ENCODE results near the gene PHF1. TPM values are rescaled to one million over a fixed set of nuclear protein-coding genes. Genes with fewer than 3 reads are reported as not detected.
A peak's percentile ranks its signal among the peaks of the same experiment; 100 is the strongest.

The PHF1 gene
- total and polyA plus RNA-seq, 2 of the 13 experiments (the other 11 are each of a cell fraction or from before 2014, with no cell fraction given): 25.4 to 61.9 TPM

- TF ChIP-seq, protein P1, sequence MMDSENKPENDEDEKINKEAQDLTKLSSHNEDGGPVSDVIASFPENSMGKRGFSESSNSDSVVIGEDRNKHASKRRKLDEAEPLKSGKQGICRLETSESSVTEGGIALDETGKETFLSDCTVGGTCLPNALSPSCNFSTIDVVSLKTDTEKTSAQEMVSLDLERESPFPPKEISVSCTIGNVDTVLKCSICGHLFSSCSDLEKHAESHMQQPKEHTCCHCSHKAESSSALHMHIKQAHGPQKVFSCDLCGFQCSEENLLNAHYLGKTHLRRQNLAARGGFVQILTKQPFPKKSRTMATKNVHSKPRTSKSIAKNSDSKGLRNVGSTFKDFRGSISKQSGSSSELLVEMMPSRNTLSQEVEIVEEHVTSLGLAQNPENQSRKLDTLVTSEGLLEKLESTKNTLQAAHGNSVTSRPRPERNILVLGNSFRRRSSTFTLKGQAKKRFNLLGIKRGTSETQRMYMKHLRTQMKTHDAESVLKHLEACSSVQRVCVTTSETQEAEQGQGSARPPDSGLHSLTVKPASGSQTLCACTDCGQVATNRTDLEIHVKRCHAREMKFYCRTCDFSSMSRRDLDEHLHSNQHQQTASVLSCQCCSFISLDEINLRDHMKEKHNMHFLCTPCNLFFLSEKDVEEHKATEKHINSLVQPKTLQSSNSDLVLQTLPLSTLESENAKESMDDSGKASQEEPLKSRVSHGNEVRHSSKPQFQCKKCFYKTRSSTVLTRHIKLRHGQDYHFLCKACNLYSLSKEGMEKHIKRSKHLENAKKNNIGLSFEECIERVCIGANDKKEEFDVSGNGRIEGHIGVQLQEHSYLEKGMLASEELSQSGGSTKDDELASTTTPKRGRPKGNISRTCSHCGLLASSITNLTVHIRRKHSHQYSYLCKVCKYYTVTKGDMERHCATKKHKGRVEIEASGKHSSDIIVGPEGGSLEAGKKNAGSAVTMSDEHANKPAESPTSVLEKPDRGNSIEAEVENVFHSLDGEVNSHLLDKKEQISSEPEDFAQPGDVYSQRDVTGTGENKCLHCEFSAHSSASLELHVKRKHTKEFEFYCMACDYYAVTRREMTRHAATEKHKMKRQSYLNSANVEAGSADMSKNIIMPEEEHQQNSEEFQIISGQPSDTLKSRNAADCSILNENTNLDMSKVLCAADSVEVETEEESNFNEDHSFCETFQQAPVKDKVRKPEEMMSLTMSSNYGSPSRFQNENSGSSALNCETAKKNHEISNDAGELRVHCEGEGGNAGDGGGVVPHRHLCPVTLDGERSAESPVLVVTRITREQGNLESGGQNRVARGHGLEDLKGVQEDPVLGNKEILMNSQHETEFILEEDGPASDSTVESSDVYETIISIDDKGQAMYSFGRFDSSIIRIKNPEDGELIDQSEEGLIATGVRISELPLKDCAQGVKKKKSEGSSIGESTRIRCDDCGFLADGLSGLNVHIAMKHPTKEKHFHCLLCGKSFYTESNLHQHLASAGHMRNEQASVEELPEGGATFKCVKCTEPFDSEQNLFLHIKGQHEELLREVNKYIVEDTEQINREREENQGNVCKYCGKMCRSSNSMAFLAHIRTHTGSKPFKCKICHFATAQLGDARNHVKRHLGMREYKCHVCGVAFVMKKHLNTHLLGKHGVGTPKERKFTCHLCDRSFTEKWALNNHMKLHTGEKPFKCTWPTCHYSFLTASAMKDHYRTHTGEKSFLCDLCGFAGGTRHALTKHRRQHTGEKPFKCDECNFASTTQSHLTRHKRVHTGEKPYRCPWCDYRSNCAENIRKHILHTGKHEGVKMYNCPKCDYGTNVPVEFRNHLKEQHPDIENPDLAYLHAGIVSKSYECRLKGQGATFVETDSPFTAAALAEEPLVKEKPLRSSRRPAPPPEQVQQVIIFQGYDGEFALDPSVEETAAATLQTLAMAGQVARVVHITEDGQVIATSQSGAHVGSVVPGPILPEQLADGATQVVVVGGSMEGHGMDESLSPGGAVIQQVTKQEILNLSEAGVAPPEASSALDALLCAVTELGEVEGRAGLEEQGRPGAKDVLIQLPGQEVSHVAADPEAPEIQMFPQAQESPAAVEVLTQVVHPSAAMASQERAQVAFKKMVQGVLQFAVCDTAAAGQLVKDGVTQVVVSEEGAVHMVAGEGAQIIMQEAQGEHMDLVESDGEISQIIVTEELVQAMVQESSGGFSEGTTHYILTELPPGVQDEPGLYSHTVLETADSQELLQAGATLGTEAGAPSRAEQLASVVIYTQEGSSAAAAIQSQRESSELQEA (CRISPR knock-in tag; IDR thresholded peaks at IDR 0.05; ENCODE audit: not compliant biosample characterization): peak; percentile 80
- TF ChIP-seq, protein P2, sequence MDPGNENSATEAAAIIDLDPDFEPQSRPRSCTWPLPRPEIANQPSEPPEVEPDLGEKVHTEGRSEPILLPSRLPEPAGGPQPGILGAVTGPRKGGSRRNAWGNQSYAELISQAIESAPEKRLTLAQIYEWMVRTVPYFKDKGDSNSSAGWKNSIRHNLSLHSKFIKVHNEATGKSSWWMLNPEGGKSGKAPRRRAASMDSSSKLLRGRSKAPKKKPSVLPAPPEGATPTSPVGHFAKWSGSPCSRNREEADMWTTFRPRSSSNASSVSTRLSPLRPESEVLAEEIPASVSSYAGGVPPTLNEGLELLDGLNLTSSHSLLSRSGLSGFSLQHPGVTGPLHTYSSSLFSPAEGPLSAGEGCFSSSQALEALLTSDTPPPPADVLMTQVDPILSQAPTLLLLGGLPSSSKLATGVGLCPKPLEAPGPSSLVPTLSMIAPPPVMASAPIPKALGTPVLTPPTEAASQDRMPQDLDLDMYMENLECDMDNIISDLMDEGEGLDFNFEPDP (CRISPR knock-in tag; conservative IDR thresholded peaks at IDR 0.05): no peak
- TF ChIP-seq SUZ12 (IDR thresholded peaks at IDR 0.05; ENCODE audit: low read depth, low read length): no peak
- TF ChIP-seq HMG20A (CRISPR knock-in tag; IDR thresholded peaks at IDR 0.05; ENCODE audit: borderline replicate concordance): no peak; the same call in 1 of the 2 replicates
- TF ChIP-seq ZNF788 (CRISPR knock-in tag; IDR thresholded peaks at IDR 0.05; ENCODE audit: borderline replicate concordance): peak; percentile 79
- TF ChIP-seq, protein P3, sequence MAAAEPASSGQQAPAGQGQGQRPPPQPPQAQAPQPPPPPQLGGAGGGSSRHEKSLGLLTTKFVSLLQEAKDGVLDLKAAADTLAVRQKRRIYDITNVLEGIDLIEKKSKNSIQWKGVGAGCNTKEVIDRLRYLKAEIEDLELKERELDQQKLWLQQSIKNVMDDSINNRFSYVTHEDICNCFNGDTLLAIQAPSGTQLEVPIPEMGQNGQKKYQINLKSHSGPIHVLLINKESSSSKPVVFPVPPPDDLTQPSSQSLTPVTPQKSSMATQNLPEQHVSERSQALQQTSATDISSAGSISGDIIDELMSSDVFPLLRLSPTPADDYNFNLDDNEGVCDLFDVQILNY (CRISPR knock-in tag; conservative IDR thresholded peaks at IDR 0.05): no peak; the same call in 1 of the 2 replicates
- peak; percentile 63; the same call in 1 of the 2 replicates for TF ChIP-seq MYPOP (CRISPR knock-in tag; IDR thresholded peaks at IDR 0.05)
- 0 out of 2 replicates have a peak, but pooled peaks have one; percentile 67 for TF ChIP-seq ZFP82 (CRISPR knock-in tag; IDR thresholded peaks at IDR 0.05; ENCODE audit: borderline replicate concordance)
- no peak for TF ChIP-seq MATR3 (CRISPR knock-in tag; IDR thresholded peaks at IDR 0.05)
- TF ChIP-seq IKZF4 (CRISPR knock-in tag; IDR thresholded peaks at IDR 0.05; ENCODE audit: borderline replicate concordance, low read depth, not compliant biosample characterization): no peak
- peak; percentile 92 for TF ChIP-seq THAP11 (CRISPR knock-in tag; IDR thresholded peaks at IDR 0.05)
- TF ChIP-seq SNAI1 (CRISPR knock-in tag; IDR thresholded peaks at IDR 0.05; ENCODE audit: borderline replicate concordance): peak; percentile 88; the same call in 1 of the 2 replicates
- TF ChIP-seq ZNF432 (CRISPR knock-in tag; IDR thresholded peaks at IDR 0.05; ENCODE audit: borderline replicate concordance): no peak
- peak; percentile 68; the same call in 1 of the 2 replicates for TF ChIP-seq HDAC2 (CRISPR knock-in tag; IDR thresholded peaks at IDR 0.05)
Measured at GRCh38 chr6:33417903-33418689, 7.3 kb downstream of the PHF1 start, which contains the start of gene CUTA (continued).
